T-helper 17 cell (primary cell): ENCODE measurements around the gene WNT7A. TPM values are rescaled to one million over a fixed set of nuclear protein-coding genes. Genes with fewer than 3 reads are reported as not detected.
"Not testable (repeated sequence)": the region's sequence is repeated elsewhere in the genome, so short reads cannot be mapped to it uniquely, and the experiment has no call there.

Source experiments
- ATAC-seq: fragments of 150-1000 bp; cut with Tn5 transposase; 2 replicates; pipeline ENCODE4 v1.10.0; 2021; ENCODE audit warnings: mild to moderate bottlenecking, moderate library complexity
- DNase-seq, 3 donors: peaks; one replicate each; pipeline versions ENCODE4 v3.0.0 to v3.0.0-alpha.2; 2020 to 2021
- H3K9me3 ChIP-seq: one replicate; pipeline ENCODE4 v1.7.0; 2013; ENCODE audit warnings: low read length, mild to moderate bottlenecking; ENCODE audit not compliant: control insufficient read depth, poor library complexity, severe bottlenecking
- H3K27ac Mint-ChIP-seq: one replicate; pipeline ENCODE4 v1.8.0; 2022; ENCODE audit warnings: mild to moderate bottlenecking, moderate library complexity, mixed read lengths
- H3K27me3 Mint-ChIP-seq: one replicate; pipeline ENCODE4 v1.8.0; 2022; ENCODE audit warnings: mixed read lengths
- H3K36me3 Mint-ChIP-seq: one replicate; pipeline ENCODE4 v1.8.0; 2022; ENCODE audit warnings: low read depth, mixed read lengths
- H3K4me1 Mint-ChIP-seq: one replicate; pipeline ENCODE4 v1.8.0; 2022; ENCODE audit warnings: mild to moderate bottlenecking, mixed read lengths
- H3K4me3 Mint-ChIP-seq: one replicate; pipeline ENCODE4 v1.8.0; 2022; ENCODE audit warnings: mild to moderate bottlenecking, moderate library complexity, mixed read lengths
- total RNA-seq, 4 donors: library from RNA in 2 of 4; stranded (reverse) in 2 of 4; gene quantifications; one replicate each; pipeline ENCODE4 v1.2.3 and lab custom pipeline; 2022 to 2026

WNT7A gene
- 10 to 100 TPM; 10.1 to 14.5 TPM for total RNA-seq
- total RNA-seq (lab: John Stamatoyannopoulos, UW), result 4.5 to 11.3 reads per million in 2 donors

- ATAC-seq (peak; percentile 72), DNase-seq (peak; percentile 56 to 67 (median 63))
- H3K27me3 Mint-ChIP-seq, result peaks cover 48% of the 10 kb centered on the region
- H3K4me1 Mint-ChIP-seq, result peaks cover 30% of the 10 kb centered on the region
- H3K4me3 Mint-ChIP-seq, result peak within 1 kb of the TSS; percentile 94
- no peaks in the 10 kb centered on the region for H3K9me3 ChIP-seq
- H3K36me3 Mint-ChIP-seq, result peaks cover 10% of the 10 kb centered on the region
- H3K27ac Mint-ChIP-seq, result peak within 1 kb of the TSS; percentile 66
Observed at GRCh38 chr3:13879946-13880810, at the start of gene WNT7A. TSS of gene WNT7A (minus strand) at chr3:13880071. CDS start at chr3:13879816, 255 bp downstream.

- not testable (repeated sequence) for H3K4me1 Mint-ChIP-seq, H3K4me3 Mint-ChIP-seq, H3K36me3 Mint-ChIP-seq, ATAC-seq, H3K9me3 ChIP-seq, H3K27ac Mint-ChIP-seq, DNase-seq, H3K27me3 Mint-ChIP-seq
Observed at GRCh38 chr3:13928741-13929140, 48.9 kb upstream of the WNT7A start.

- no peak for DNase-seq
- Mint-ChIP-seq H3K27me3 (no peaks in the 10 kb centered on the region), H3K36me3 (no peaks in the 10 kb centered on the region), H3K4me1 (no peaks in the 10 kb centered on the region), H3K4me3 (no peak overlapping the region), H3K27ac (no peak overlapping the region)
- H3K9me3 ChIP-seq, result no peaks in the 10 kb centered on the region
- ATAC-seq, result no peak
Observed at GRCh38 chr3:13927295-13927694, 47.4 kb upstream of the WNT7A start.

- no peak overlapping the region for H3K27ac Mint-ChIP-seq
- no peaks in the 10 kb centered on the region for H3K27me3 Mint-ChIP-seq
- ATAC-seq (no peak), DNase-seq (no peak)
- H3K9me3 ChIP-seq, result peaks cover 9% of the 10 kb centered on the region
- H3K4me1 Mint-ChIP-seq, result no peaks in the 10 kb centered on the region
- no peak overlapping the region for H3K4me3 Mint-ChIP-seq
- no peaks in the 10 kb centered on the region for H3K36me3 Mint-ChIP-seq
Observed at GRCh38 chr3:13916375-13916774, 36.5 kb upstream of the WNT7A start.

- DNase-seq (no peak), ATAC-seq (no peak)
- Mint-ChIP-seq H3K36me3 (peaks cover 4% of the 10 kb centered on the region), H3K4me1 (no peaks in the 10 kb centered on the region), H3K27me3 (no peaks in the 10 kb centered on the region), H3K27ac (no peak overlapping the region), H3K4me3 (no peak overlapping the region)
- peaks cover 24% of the 10 kb centered on the region for H3K9me3 ChIP-seq
Observed at GRCh38 chr3:13902648-13903238, 22.9 kb upstream of the WNT7A start.

GRCh38 chr3:13901935-13902584 is 22.2 kb upstream of the WNT7A start:
- H3K9me3 ChIP-seq, result peaks cover 20% of the 10 kb centered on the region
- H3K4me1 Mint-ChIP-seq, result no peaks in the 10 kb centered on the region
- H3K27me3 Mint-ChIP-seq, result no peaks in the 10 kb centered on the region
- DNase-seq (no peak), ATAC-seq (no peak)
- H3K36me3 Mint-ChIP-seq, result peaks cover 4% of the 10 kb centered on the region
- H3K27ac Mint-ChIP-seq, result no peak overlapping the region
- no peak overlapping the region for H3K4me3 Mint-ChIP-seq

- Mint-ChIP-seq H3K27ac (no peak overlapping the region), H3K4me3 (no peak overlapping the region), H3K36me3 (peaks cover 5% of the 10 kb centered on the region), H3K27me3 (no peaks in the 10 kb centered on the region), H3K4me1 (peaks cover 3% of the 10 kb centered on the region)
- ATAC-seq (no peak), DNase-seq (no peak)
- peaks cover 6% of the 10 kb centered on the region for H3K9me3 ChIP-seq
Observed at GRCh38 chr3:13898346-13898745, 18.5 kb upstream of the WNT7A start.

GRCh38 chr3:13896473-13897154 is 16.7 kb upstream of the WNT7A start:
- H3K36me3 Mint-ChIP-seq, result peaks cover 5% of the 10 kb centered on the region
- H3K27me3 Mint-ChIP-seq, result no peaks in the 10 kb centered on the region
- ATAC-seq (peak; percentile 49), DNase-seq (peak in 2 of 3 donors; percentile 27 to 40)
- H3K4me1 Mint-ChIP-seq, result peaks cover 3% of the 10 kb centered on the region
- H3K27ac Mint-ChIP-seq, result no peak overlapping the region
- peak overlapping the region; percentile 90 for H3K4me3 Mint-ChIP-seq
- peaks cover 6% of the 10 kb centered on the region for H3K9me3 ChIP-seq

- Mint-ChIP-seq H3K4me3 (peak overlapping the region; percentile 90), H3K36me3 (peaks cover 2% of the 10 kb centered on the region), H3K27me3 (no peaks in the 10 kb centered on the region), H3K27ac (peak overlapping the region; percentile 79), H3K4me1 (peaks cover 11% of the 10 kb centered on the region)
- H3K9me3 ChIP-seq, result peaks cover 4% of the 10 kb centered on the region
- ATAC-seq, result peak; percentile 98
- DNase-seq, result peak; percentile 86 to 91 (median 89)
Observed at GRCh38 chr3:13895155-13896105, 15.6 kb upstream of the WNT7A start.

- H3K27me3 Mint-ChIP-seq, result no peaks in the 10 kb centered on the region
- H3K4me1 Mint-ChIP-seq, result peaks cover 15% of the 10 kb centered on the region
- no peak for DNase-seq
- H3K4me3 Mint-ChIP-seq, result peak overlapping the region; percentile 90
- peaks cover 2% of the 10 kb centered on the region for H3K36me3 Mint-ChIP-seq
- no peak for ATAC-seq
- H3K27ac Mint-ChIP-seq, result peak overlapping the region; percentile 79
- no peaks in the 10 kb centered on the region for H3K9me3 ChIP-seq
Observed at GRCh38 chr3:13894807-13895154, 14.9 kb upstream of the WNT7A start.

- no peak for ATAC-seq
- Mint-ChIP-seq H3K27me3 (no peaks in the 10 kb centered on the region), H3K36me3 (peaks cover 2% of the 10 kb centered on the region), H3K27ac (peak overlapping the region; percentile 79), H3K4me3 (peak overlapping the region; percentile 90), H3K4me1 (peaks cover 16% of the 10 kb centered on the region)
- H3K9me3 ChIP-seq, result no peaks in the 10 kb centered on the region
- DNase-seq, result no peak
Observed at GRCh38 chr3:13894096-13894806, 14.4 kb upstream of the WNT7A start.

- Mint-ChIP-seq H3K27ac (peak overlapping the region; percentile 56), H3K27me3 (no peaks in the 10 kb centered on the region), H3K36me3 (peaks cover 2% of the 10 kb centered on the region), H3K4me1 (peaks cover 16% of the 10 kb centered on the region), H3K4me3 (no peak overlapping the region)
- H3K9me3 ChIP-seq, result no peaks in the 10 kb centered on the region
- no peak for ATAC-seq
- no peak for DNase-seq
Observed at GRCh38 chr3:13892304-13892703, 12.4 kb upstream of the WNT7A start.
